GM11168 (cell line): ENCODE data around the gene DSC2.

Experiments
- in situ Hi-C: fragments of 300-500 bp; cut with MboI; formaldehyde crosslinking; loops from one replicate; pipeline ENCODE4 v1.12.0; 2022; ENCODE audit warnings: low sequenced_read_pairs; ENCODE audit not compliant: unreplicated experiment

Gene DSC2

GRCh38 chr18:31099450-31100230 is 2.6 kb downstream of the DSC2 start:
- in situ Hi-C loops, result no loop called here

- in situ Hi-C loops, result no loop called here
Observed at GRCh38 chr18:31098878-31099277, 3.3 kb downstream of the DSC2 start.

GRCh38 chr18:31097666-31098065 is 4.6 kb downstream of the DSC2 start:
- in situ Hi-C loops, result no loop called here

DNA sequence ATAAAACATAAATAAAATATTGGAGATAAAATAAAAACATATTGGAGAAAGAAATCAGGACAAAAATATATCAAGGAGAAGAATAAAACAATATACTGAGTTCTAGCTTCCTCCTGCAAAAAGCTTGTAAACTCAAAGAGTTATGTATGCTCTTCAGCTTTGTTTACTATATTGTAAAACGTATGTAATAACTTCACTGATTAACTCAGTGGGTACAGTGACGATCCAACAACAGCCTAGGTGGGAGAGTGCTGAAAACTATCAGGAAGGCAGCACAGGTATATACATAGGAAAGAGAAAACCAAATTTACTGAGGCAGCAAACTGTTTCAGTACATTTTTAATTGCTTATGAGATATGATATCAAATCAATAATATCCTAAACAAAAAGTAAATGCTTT is 8.3 kb downstream of the DSC2 start:
- in situ Hi-C loops, result no loop called here

DNA sequence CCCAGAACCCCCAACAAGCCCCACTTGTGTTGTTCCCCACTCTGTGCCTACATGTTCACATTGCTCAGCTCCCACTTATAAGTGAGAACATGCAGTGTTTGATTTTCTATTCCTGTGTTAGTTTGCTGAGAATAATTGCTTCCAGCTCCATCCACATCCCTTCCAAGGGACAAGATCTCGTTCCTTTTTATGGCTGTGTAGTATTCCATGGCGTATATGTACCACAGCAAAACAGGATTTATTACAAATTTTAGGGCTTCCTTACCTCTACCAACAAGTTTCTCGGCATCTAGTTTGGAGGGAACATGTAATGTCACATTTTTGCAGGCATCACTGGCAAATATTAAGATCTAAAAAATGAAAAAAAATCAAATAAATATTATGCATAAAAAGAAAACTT is 8.9 kb downstream of the DSC2 start:
- in situ Hi-C loops, result no loop called here

GRCh38 chr18:31091350-31091749 is 10.9 kb downstream of the DSC2 start:
- in situ Hi-C loops, result no loop called here

- in situ Hi-C loops, result no loop called here
Observed at GRCh38 chr18:31088532-31088931, 13.7 kb downstream of the DSC2 start.

- in situ Hi-C loops, result no loop called here
Observed at GRCh38 chr18:31079973-31080372, 22.2 kb downstream of the DSC2 start.

GRCh38 chr18:31077878-31078277 is 24.3 kb downstream of the DSC2 start:
- in situ Hi-C loops, result no loop called here

GRCh38 chr18:31072175-31072574 is 30.0 kb downstream of the DSC2 start:
- in situ Hi-C loops, result no loop called here

- in situ Hi-C loops, result no loop called here
Observed at GRCh38 chr18:31070206-31070605, 32.0 kb downstream of the DSC2 start.

- in situ Hi-C loops, result no loop called here
Observed at GRCh38 chr18:31066266-31066665, 36.0 kb downstream of the DSC2 start.

- in situ Hi-C loops, result no loop called here
Observed at GRCh38 chr18:31065036-31065773, 37.0 kb downstream of the DSC2 start.

DNA sequence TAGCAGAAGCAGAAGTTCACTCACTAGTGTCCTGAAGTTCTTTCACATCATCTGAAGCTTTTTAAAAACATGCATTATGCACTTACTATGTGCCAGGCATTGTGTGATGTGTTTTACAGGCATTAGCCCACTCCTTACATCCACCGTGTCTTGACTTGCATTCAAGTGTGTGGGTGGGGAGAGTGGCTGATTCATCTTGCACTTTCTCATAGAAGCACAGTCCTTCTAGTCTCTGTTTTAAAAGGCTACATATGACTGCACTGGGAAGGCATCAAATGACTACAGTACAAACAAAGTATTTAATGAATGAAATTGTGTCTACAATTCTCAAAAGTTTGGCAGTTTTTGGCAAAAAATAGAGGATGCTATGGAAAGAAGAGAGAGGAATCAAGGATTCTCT is 38.1 kb downstream of the DSC2 start:
- in situ Hi-C loops, result no loop called here

GRCh38 chr18:31061945-31062344 is 40.3 kb downstream of the DSC2 start:
- in situ Hi-C loops, result no loop called here

GRCh38 chr18:31058897-31059296 is 43.3 kb downstream of the DSC2 start:
- in situ Hi-C loops, result no loop called here

GRCh38 chr18:31057917-31058316 is 44.3 kb downstream of the DSC2 start:
- in situ Hi-C loops, result no loop called here

GRCh38 chr18:31057051-31057450 is 45.2 kb downstream of the DSC2 start:
- in situ Hi-C loops, result no loop called here

DNA sequence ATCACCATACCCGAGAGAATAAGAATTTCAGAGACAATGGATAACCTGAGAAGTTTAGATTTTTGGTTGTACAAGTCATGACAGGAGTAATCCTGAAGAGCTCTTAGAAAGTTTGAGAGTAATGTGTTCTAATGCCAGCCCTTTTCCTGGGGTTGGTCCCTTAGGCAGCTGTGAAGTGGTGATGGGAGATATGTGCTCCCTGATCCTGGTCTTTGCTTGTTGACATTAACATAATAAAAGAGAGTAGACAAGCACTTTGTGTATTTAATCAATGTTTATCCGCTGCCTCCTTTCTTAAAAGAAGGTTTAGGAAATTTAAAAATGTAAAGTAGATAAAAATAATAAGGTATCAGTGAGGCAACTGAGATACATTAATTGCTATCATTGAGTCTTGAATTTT is 45.9 kb downstream of the DSC2 start:
- in situ Hi-C loops, result no loop called here

GRCh38 chr18:31050635-31051034 is 51.6 kb downstream of the DSC2 start:
- in situ Hi-C loops, result no loop called here

DNA sequence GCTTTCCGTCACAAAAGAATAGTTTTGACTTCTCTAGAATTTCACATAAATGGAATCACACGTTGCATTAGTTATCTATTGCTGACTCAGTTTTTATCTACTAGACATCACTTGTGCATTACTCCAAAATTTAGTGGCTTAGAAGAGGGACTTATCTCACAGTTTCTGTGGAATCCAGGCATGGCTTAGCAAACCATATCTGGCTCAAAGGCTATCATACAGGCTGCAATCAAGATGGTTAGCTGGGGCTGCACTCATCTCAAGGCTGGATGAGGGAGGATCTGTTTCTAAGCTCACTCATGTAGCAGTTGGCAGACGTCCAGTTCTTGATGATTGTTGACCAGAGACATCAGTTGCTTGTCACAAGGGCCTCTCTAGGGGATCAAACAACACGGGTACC is 53.0 kb downstream of the DSC2 start:
- in situ Hi-C loops, result no loop called here

DNA sequence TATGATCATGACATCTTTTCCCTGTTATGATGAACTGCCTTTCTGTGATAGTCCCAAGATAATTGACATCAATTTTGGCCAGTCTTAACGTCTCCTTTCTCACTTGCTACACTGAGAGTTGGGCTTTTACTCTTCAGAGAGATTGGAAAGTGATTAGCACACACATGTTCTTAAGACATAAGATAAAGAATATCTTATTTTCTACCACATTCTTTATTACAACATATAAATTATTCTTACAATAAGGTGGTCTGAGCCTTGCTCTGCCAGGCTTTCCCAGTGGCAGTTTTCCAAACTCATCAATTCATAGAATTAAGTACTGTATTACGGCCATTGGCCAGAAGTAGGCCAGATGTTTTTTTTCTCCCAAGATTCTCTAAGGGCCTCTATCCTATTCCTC is 54.0 kb downstream of the DSC2 start:
- in situ Hi-C loops, result no loop called here
